Esophagus muscularis mucosa (tissue), 3 donors: ENCODE results near the gene PTF1A.

Experiments used
- CTCF ChIP-seq, 3 experiments: fragments of 200-600 bp in 2 of 3; fragments of 450-650 bp in 1 of 3; sonication (generic) in 2 of 3; IDR thresholded peaks; one replicate each; pipeline ENCODE4 v1.5.1; 2017 to 2019; ENCODE audit warnings: antibody characterized with exemption in 3 of 3, mild to moderate bottlenecking in 2 of 3, moderate library complexity in 1 of 3
- POLR2AphosphoS5 ChIP-seq, 2 donors: sonication (generic); formaldehyde crosslinking; IDR thresholded peaks; one replicate each; pipeline ENCODE4 v1.6.1; 2017; ENCODE audit warnings: antibody characterized with exemption in 2 of 2

GRCh38 chr10:23173214-23174073, 18.7 kb upstream of the PTF1A start:
- TF ChIP-seq CTCF (IDR thresholded peaks at IDR 0.05) (no peak), POLR2AphosphoS5 (IDR thresholded peaks at IDR 0.05) (no peak)
